Gastrocnemius medialis (tissue), 4 donors: ENCODE measurements around the gene PIRT.

ENCODE experiments used
- CTCF ChIP-seq, 5 experiments: fragments of 450-650 bp in 3 of 5; fragments of 200-600 bp in 2 of 5; sonication (generic) in 2 of 5; IDR thresholded peaks in 4 of 5; conservative IDR thresholded peaks in 1 of 5; 1 replicate in 4 of 5; 2 replicates in 1 of 5; pipeline ENCODE4 v1.5.1; 2016 to 2019; ENCODE audit warnings: antibody characterized with exemption in 5 of 5, mild to moderate bottlenecking in 3 of 5, moderate library complexity in 3 of 5
- POLR2A ChIP-seq, 2 donors: fragments of 450-650 bp; IDR thresholded peaks; one replicate each; pipeline ENCODE4 v1.6.1; 2017; ENCODE audit warnings: antibody characterized with exemption in 2 of 2, mild to moderate bottlenecking in 2 of 2, moderate library complexity in 2 of 2

GRCh38 chr17:10773391-10773790 lies 64.5 kb downstream of the PIRT start:
- TF ChIP-seq POLR2A (IDR thresholded peaks at IDR 0.05) (no peak), CTCF (IDR thresholded peaks at IDR 0.05 in 4 of 5, conservative IDR thresholded peaks at IDR 0.05 in 1 of 5) (no peak)
